GM12891 (cell line): ENCODE measurements around the gene CRAT.

ENCODE experiments used
- POLR2A ChIP-seq: IDR thresholded peaks from 2 replicates; pipeline ENCODE4 v1.6.1; 2011; ENCODE audit warnings: low read depth, low read length, control low read depth
- POLR2AphosphoS5 ChIP-seq: IDR thresholded peaks from 2 replicates; pipeline ENCODE4 v1.6.1; 2011; ENCODE audit warnings: low read depth, low read length, control low read depth

GRCh38 chr9:129054163-129054851, 56.3 kb downstream of the CRAT start:
- TF ChIP-seq POLR2A (no peak), POLR2AphosphoS5 (no peak)
